HepG2 (cell line): Measurements from ENCODE around the gene MTFR1L. TPM values are rescaled to one million over a fixed set of nuclear protein-coding genes. Genes with fewer than 3 reads are reported as not detected.

Experiments used
- CBX5 ChIP-seq: sonication (generic); formaldehyde crosslinking; IDR thresholded peaks from 2 replicates; pipeline ENCODE4 v1.4.0; 2020; ENCODE audit warnings: missing genetic modification reagents, borderline replicate concordance
- EEA1 ChIP-seq: sonication (generic); formaldehyde crosslinking; IDR thresholded peaks from 2 replicates; pipeline ENCODE4 v1.5.1; 2020; ENCODE audit warnings: mild to moderate bottlenecking, missing genetic modification reagents, borderline replicate concordance
- FOXK1 ChIP-seq: sonication (generic); formaldehyde crosslinking; IDR thresholded peaks from 2 replicates; pipeline ENCODE4 v1.4.0; 2020; ENCODE audit warnings: low read depth, missing genetic modification reagents, borderline replicate concordance
- FOXO4 ChIP-seq: sonication (generic); formaldehyde crosslinking; conservative IDR thresholded peaks from 2 replicates; pipeline ENCODE4 v1.8.1; 2023; ENCODE audit warnings: missing genetic modification reagents
- GFI1 ChIP-seq: sonication (generic); formaldehyde crosslinking; IDR thresholded peaks from 2 replicates; pipeline ENCODE4 v1.5.0; 2020; ENCODE audit warnings: missing genetic modification reagents, mild to moderate bottlenecking, borderline replicate concordance
- KDM6A ChIP-seq: IDR thresholded peaks from 2 replicates; pipeline ENCODE4 v1.6.1; 2016; ENCODE audit warnings: low read depth
- KMT2A ChIP-seq: sonication (generic); formaldehyde crosslinking; IDR thresholded peaks from 2 replicates; pipeline ENCODE4 v1.4.0; 2020; ENCODE audit warnings: missing genetic modification reagents
- MBD4 ChIP-seq: IDR thresholded peaks from 2 replicates; pipeline ENCODE4 v1.6.1; 2012; ENCODE audit warnings: low read length, inconsistent platforms, borderline replicate concordance
- MIXL1 ChIP-seq: IDR thresholded peaks from 2 replicates; pipeline ENCODE4 v1.6.1; 2016
- NAIF1 ChIP-seq: sonication (generic); formaldehyde crosslinking; IDR thresholded peaks from 2 replicates; pipeline ENCODE4 v1.5.0; 2020; ENCODE audit warnings: mild to moderate bottlenecking, missing genetic modification reagents, borderline replicate concordance
- RBFOX2 ChIP-seq: fragments of 200-400 bp; formaldehyde crosslinking; IDR thresholded peaks from 2 replicates; pipeline ENCODE4 v1.6.1; 2017; ENCODE audit warnings: low read depth, mild to moderate bottlenecking, low read length
- SIN3A ChIP-seq: IDR thresholded peaks from 2 replicates; pipeline ENCODE4 v1.6.1; 2011; ENCODE audit warnings: low read depth, mild to moderate bottlenecking, control low read depth, low read length, borderline replicate concordance
- SIX4 ChIP-seq: sonication (generic); formaldehyde crosslinking; IDR thresholded peaks from 2 replicates; pipeline ENCODE4 v1.4.0; 2020; ENCODE audit warnings: missing genetic modification reagents
- SMYD3 ChIP-seq: sonication (generic); formaldehyde crosslinking; IDR thresholded peaks from 2 replicates; pipeline ENCODE4 v1.8.1; 2023; ENCODE audit warnings: mild to moderate bottlenecking, missing genetic modification reagents
- SOX13 ChIP-seq, 3 experiments: fragments of 450-650 bp in 1 of 3; sonication (generic) in 1 of 3; formaldehyde crosslinking in 1 of 3; IDR thresholded peaks in 2 of 3; conservative IDR thresholded peaks in 1 of 3; 2 replicates each; pipeline versions ENCODE4 v1.5.0 to v1.6.1; 2016 to 2020; ENCODE audit warnings: antibody characterized with exemption in 1 of 3, mild to moderate bottlenecking in 1 of 3, missing compliant biosample characterization in 1 of 3, missing genetic modification reagents in 1 of 3, moderate library complexity in 1 of 3
- TAF15 ChIP-seq: fragments of 200-400 bp; formaldehyde crosslinking; IDR thresholded peaks from one replicate; pipeline ENCODE4 v1.6.1; 2018; ENCODE audit warnings: mild to moderate bottlenecking, low read depth, low read length; ENCODE audit not compliant: poor library complexity, severe bottlenecking
- TCF12 ChIP-seq, 2 experiments: fragments of 450-650 bp in 1 of 2; sonication (generic) in 1 of 2; formaldehyde crosslinking in 1 of 2; IDR thresholded peaks; 2 replicates each; pipeline versions ENCODE4 v1.6.1 to v1.8.0; 2017 to 2022; ENCODE audit warnings: antibody characterized with exemption in 1 of 2, mild to moderate bottlenecking in 1 of 2, missing genetic modification reagents in 1 of 2, moderate library complexity in 1 of 2
- ZBTB49 ChIP-seq: sonication (generic); formaldehyde crosslinking; IDR thresholded peaks from 2 replicates; pipeline ENCODE4 v1.4.0; 2020; ENCODE audit warnings: missing genetic modification reagents, borderline replicate concordance
- ZMYM3 ChIP-seq: sonication (generic); formaldehyde crosslinking; IDR thresholded peaks from 2 replicates; pipeline ENCODE4 v1.5.1; 2020; ENCODE audit warnings: mild to moderate bottlenecking, missing genetic modification reagents
- ZNF124 ChIP-seq: sonication (generic); formaldehyde crosslinking; IDR thresholded peaks from 2 replicates; pipeline ENCODE4 v1.4.0; 2020; ENCODE audit warnings: missing genetic modification reagents
- ZNF263 ChIP-seq: sonication (generic); formaldehyde crosslinking; IDR thresholded peaks from 2 replicates; pipeline ENCODE4 v1.4.0; 2020; ENCODE audit warnings: missing genetic modification reagents
- ZNF431 ChIP-seq: sonication (generic); formaldehyde crosslinking; IDR thresholded peaks from 2 replicates; pipeline ENCODE4 v1.9.0; 2022; ENCODE audit warnings: missing genetic modification reagents, low read depth, mild to moderate bottlenecking, borderline replicate concordance
- ZNF44 ChIP-seq: sonication (generic); formaldehyde crosslinking; IDR thresholded peaks from 2 replicates; pipeline ENCODE4 v1.5.1; 2020; ENCODE audit warnings: mild to moderate bottlenecking, missing genetic modification reagents
- ZNF703 ChIP-seq: sonication (generic); formaldehyde crosslinking; IDR thresholded peaks from 2 replicates; pipeline ENCODE4 v1.5.1; 2020; ENCODE audit warnings: missing genetic modification reagents, mild to moderate bottlenecking, moderate library complexity, borderline replicate concordance
- ZNF724P ChIP-seq: sonication (generic); formaldehyde crosslinking; IDR thresholded peaks from 2 replicates; pipeline ENCODE4 v1.8.0; 2022; ENCODE audit warnings: missing genetic modification reagents, borderline replicate concordance
- ZNF790 ChIP-seq: sonication (generic); formaldehyde crosslinking; IDR thresholded peaks from 2 replicates; pipeline ENCODE4 v1.8.0; 2022; ENCODE audit warnings: missing genetic modification reagents, mild to moderate bottlenecking, borderline replicate concordance
- polyA plus RNA-seq, 8 experiments: library from polyadenylated mRNA; depleted of rRNA in 3 of 8; stranded (reverse) in 7 of 8; unstranded in 1 of 8; fragments of >200 nt; fragmentation: Illumina TruSeq in 4 of 8; extraction: Trizol in 4 of 8; gene quantifications; 2 replicates each; pipeline versions ENCODE4 v1.2.1 to v1.2.3, GENCODE V29; 2011 to 2016; ENCODE audit warnings: low read depth in 4 of 8, missing spikeins in 1 of 8, mixed read lengths in 1 of 8; ENCODE audit not compliant: insufficient read depth in 1 of 8
- total RNA-seq, 5 experiments: library from RNA; depleted of rRNA; stranded (reverse); fragments of >200 nt; fragmentation: Illumina TruSeq; extraction: Trizol; gene quantifications; 2 replicates each; pipeline ENCODE4 v1.2.3, GENCODE V29; 2016; ENCODE audit warnings: low read depth in 1 of 5

Gene MTFR1L
- total and polyA plus RNA-seq, 2 of the 13 experiments (the other 11 are each of a cell fraction or from before 2014, with no cell fraction given): 38.0 to 55.7 TPM

- no peak for TF ChIP-seq ZNF431
- TF ChIP-seq ZNF124 (CRISPR knock-in tag): no peak
- no peak for TF ChIP-seq SIN3A
- no peak for TF ChIP-seq MBD4
- TF ChIP-seq RBFOX2: no peak
- no peak for TF ChIP-seq ZNF44 (CRISPR knock-in tag)
- peak; percentile 85 for TF ChIP-seq SIX4 (CRISPR knock-in tag)
- TF ChIP-seq TAF15: no peak
- TF ChIP-seq ZMYM3 (CRISPR knock-in tag): peak; percentile 50; the same call in 1 of the 2 replicates
- TF ChIP-seq FOXO4 (CRISPR knock-in tag): no peak
- TF ChIP-seq EEA1 (CRISPR knock-in tag): no peak
- no peak for TF ChIP-seq ZNF263 (CRISPR knock-in tag)
- TF ChIP-seq GFI1 (CRISPR knock-in tag): peak; percentile 57; the same call in 1 of the 2 replicates
- TF ChIP-seq MIXL1 (CRISPR knock-in tag): peak; percentile 58; the same call in 1 of the 2 replicates
- TF ChIP-seq FOXK1 (CRISPR knock-in tag): 0 out of 2 replicates have a peak, but pooled peaks have one; percentile 22
- no peak for TF ChIP-seq TCF12 (IDR thresholded peaks at IDR 0.05)
- TF ChIP-seq TCF12 (CRISPR knock-in tag; IDR thresholded peaks at IDR 0.05): no peak
- peak; percentile 76; the same call in 1 of the 2 replicates for TF ChIP-seq SOX13 (IDR thresholded peaks at IDR 0.05)
- TF ChIP-seq SOX13 (CRISPR knock-in tag; conservative IDR thresholded peaks at IDR 0.05 in 1 of 2, IDR thresholded peaks at IDR 0.05 in 1 of 2): peak in 1 of 2 experiments; percentile 84; a peak in 2 of 4 replicates
- TF ChIP-seq KDM6A (CRISPR knock-in tag): peak; percentile 82
- no peak for TF ChIP-seq KMT2A (CRISPR knock-in tag)
- TF ChIP-seq ZNF724P: no peak
- peak; percentile 81; the same call in 1 of the 2 replicates for TF ChIP-seq CBX5 (CRISPR knock-in tag)
- TF ChIP-seq ZNF703 (CRISPR knock-in tag): no peak
- no peak for TF ChIP-seq NAIF1 (CRISPR knock-in tag)
- no peak for TF ChIP-seq SMYD3 (CRISPR knock-in tag)
- no peak for TF ChIP-seq ZNF790 (CRISPR knock-in tag)
- no peak for TF ChIP-seq ZBTB49 (CRISPR knock-in tag)
Measured at GRCh38 chr1:25861316-25862286, 41.8 kb downstream of the MTFR1L start (continued).
